ENCODE data around the gene INKA1.

DNA sequence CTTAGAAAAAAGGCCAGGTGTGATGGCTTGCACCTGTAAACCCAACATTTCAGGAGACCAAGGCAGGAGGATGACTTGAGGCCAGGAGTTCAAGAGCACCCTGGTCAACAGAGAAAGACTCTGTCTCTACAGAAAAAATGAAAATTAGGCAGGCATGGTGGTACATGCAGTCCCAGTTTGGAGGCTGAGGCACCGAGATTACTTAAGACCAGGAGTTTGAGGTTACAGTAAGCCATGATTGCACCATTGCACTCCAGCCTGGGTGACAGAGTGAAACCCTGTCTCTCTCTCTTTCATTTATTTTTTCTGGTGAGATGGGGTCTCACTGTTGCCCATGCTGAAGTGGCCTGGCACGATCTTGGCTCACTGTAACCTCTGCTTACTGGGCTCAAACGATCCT lies 41.4 kb upstream of the INKA1 start:
- TF ChIP-seq, protein P1, sequence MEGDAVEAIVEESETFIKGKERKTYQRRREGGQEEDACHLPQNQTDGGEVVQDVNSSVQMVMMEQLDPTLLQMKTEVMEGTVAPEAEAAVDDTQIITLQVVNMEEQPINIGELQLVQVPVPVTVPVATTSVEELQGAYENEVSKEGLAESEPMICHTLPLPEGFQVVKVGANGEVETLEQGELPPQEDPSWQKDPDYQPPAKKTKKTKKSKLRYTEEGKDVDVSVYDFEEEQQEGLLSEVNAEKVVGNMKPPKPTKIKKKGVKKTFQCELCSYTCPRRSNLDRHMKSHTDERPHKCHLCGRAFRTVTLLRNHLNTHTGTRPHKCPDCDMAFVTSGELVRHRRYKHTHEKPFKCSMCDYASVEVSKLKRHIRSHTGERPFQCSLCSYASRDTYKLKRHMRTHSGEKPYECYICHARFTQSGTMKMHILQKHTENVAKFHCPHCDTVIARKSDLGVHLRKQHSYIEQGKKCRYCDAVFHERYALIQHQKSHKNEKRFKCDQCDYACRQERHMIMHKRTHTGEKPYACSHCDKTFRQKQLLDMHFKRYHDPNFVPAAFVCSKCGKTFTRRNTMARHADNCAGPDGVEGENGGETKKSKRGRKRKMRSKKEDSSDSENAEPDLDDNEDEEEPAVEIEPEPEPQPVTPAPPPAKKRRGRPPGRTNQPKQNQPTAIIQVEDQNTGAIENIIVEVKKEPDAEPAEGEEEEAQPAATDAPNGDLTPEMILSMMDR (IDR thresholded peaks at IDR 0.05), result no peak
- TF ChIP-seq POLR2A (IDR thresholded peaks at IDR 0.05), result no peak

Data from stomach (tissue), 4 donors.